SK-MEL-5 (cell line): ENCODE results near the gene PDLIM7. TPM values are rescaled to one million over a fixed set of nuclear protein-coding genes. Genes with fewer than 3 reads are reported as not detected.

Experiments used
- DNase-seq: peaks from one replicate; pipeline ENCODE4 v3.0.0-alpha.2; 2016; ENCODE audit warnings: low read depth, low spot score
- in situ Hi-C: cut with HindIII; loops from 2 replicates; pipeline ENCODE4 v1.10.0; 2016; ENCODE audit warnings: low sequenced_read_pairs, high pct_unique_total_duplicates, low pct_unique_long_range_greater_than_20kb
- total RNA-seq: library from RNA; depleted of rRNA; stranded (reverse); fragments of >200 nt; shearing (Covaris generic); gene quantifications from 2 replicates; pipeline ENCODE4 v1.2.3, GENCODE V29; 2014

The PDLIM7 gene
- total RNA-seq, 1 experiment from 2014 or later, result 15.8 TPM

- DNase-seq, result no peak
- in situ Hi-C loops, result no loop called here
These were observed 30.2 kb upstream of the PDLIM7 start for GRCh38 chr5:177527595-177527994.

- in situ Hi-C loops, result no loop called here
- no peak for DNase-seq
These were observed 29.4 kb upstream of the PDLIM7 start for GRCh38 chr5:177526791-177527190.

GRCh38 chr5:177526191-177526590 is 28.8 kb upstream of the PDLIM7 start:
- in situ Hi-C loops, result no loop called here
- DNase-seq, result no peak

GRCh38 chr5:177524941-177525655 is 27.7 kb upstream of the PDLIM7 start:
- DNase-seq, result no peak
- in situ Hi-C loops, result no loop called here

- DNase-seq, result no peak
- in situ Hi-C loops, result no loop called here
These were observed 27.1 kb upstream of the PDLIM7 start for GRCh38 chr5:177524539-177524900.

- in situ Hi-C loops, result no loop called here
- no peak for DNase-seq
These were observed 26.5 kb upstream of the PDLIM7 start for GRCh38 chr5:177523711-177524538.

GRCh38 chr5:177520916-177521513 is 23.6 kb upstream of the PDLIM7 start:
- DNase-seq, result peak; percentile 33
- in situ Hi-C loops, result no loop called here

GRCh38 chr5:177520271-177520670 is 22.9 kb upstream of the PDLIM7 start:
- DNase-seq, result no peak
- in situ Hi-C loops, result no loop called here

- DNase-seq, result no peak
- in situ Hi-C loops, result no loop called here
These were observed 22.2 kb upstream of the PDLIM7 start for GRCh38 chr5:177519463-177520235.

GRCh38 chr5:177516601-177517568 is 19.5 kb upstream of the PDLIM7 start, which contains the start of gene DDX41:
Gene DDX41, minus strand, starts transcription at chr5:177516961. Its CDS starts 16 bp downstream, at chr5:177516945.
- peak; percentile 98 for DNase-seq
- in situ Hi-C loops, result no loop called here

- in situ Hi-C loops, result no loop called here
- DNase-seq, result no peak
These were observed 18.2 kb upstream of the PDLIM7 start for GRCh38 chr5:177515580-177515979.

- in situ Hi-C loops, result no loop called here
- no peak for DNase-seq
These were observed 17.1 kb upstream of the PDLIM7 start for GRCh38 chr5:177514541-177514940.

GRCh38 chr5:177513500-177513899 is 16.1 kb upstream of the PDLIM7 start:
- in situ Hi-C loops, result no loop called here
- DNase-seq, result no peak

- in situ Hi-C loops, result no loop called here
- no peak for DNase-seq
These were observed 15.5 kb upstream of the PDLIM7 start for GRCh38 chr5:177512736-177513380.

GRCh38 chr5:177511796-177512675 is 14.6 kb upstream of the PDLIM7 start:
- in situ Hi-C loops, result no loop called here
- no peak for DNase-seq

- no peak for DNase-seq
- in situ Hi-C loops, result no loop called here
These were observed 13.8 kb upstream of the PDLIM7 start for GRCh38 chr5:177511181-177511580.
